Breast epithelium (tissue), 3 donors: ENCODE data around the gene MYO9B.

Source experiments
- POLR2A ChIP-seq: fragments of 450-650 bp; IDR thresholded peaks from one replicate; pipeline ENCODE4 v1.6.1; 2016; ENCODE audit warnings: antibody characterized with exemption, mild to moderate bottlenecking, moderate library complexity
- POLR2AphosphoS5 ChIP-seq, 3 donors: sonication (generic); formaldehyde crosslinking; IDR thresholded peaks; one replicate each; pipeline ENCODE4 v1.6.1; 2017; ENCODE audit warnings: antibody characterized with exemption in 3 of 3
- TF ChIP-seq, protein P1 (sequence below), 3 donors: fragments of 450-650 bp; IDR thresholded peaks; one replicate each; pipeline ENCODE4 v1.5.1; 2016 to 2017; ENCODE audit warnings: antibody characterized with exemption in 3 of 3, mild to moderate bottlenecking in 3 of 3, moderate library complexity in 3 of 3

GRCh38 chr19:17078036-17078919 is 2.7 kb downstream of the MYO9B start:
- TF ChIP-seq POLR2AphosphoS5 (IDR thresholded peaks at IDR 0.05) (no peak), POLR2A (no peak)
- TF ChIP-seq, protein P1, sequence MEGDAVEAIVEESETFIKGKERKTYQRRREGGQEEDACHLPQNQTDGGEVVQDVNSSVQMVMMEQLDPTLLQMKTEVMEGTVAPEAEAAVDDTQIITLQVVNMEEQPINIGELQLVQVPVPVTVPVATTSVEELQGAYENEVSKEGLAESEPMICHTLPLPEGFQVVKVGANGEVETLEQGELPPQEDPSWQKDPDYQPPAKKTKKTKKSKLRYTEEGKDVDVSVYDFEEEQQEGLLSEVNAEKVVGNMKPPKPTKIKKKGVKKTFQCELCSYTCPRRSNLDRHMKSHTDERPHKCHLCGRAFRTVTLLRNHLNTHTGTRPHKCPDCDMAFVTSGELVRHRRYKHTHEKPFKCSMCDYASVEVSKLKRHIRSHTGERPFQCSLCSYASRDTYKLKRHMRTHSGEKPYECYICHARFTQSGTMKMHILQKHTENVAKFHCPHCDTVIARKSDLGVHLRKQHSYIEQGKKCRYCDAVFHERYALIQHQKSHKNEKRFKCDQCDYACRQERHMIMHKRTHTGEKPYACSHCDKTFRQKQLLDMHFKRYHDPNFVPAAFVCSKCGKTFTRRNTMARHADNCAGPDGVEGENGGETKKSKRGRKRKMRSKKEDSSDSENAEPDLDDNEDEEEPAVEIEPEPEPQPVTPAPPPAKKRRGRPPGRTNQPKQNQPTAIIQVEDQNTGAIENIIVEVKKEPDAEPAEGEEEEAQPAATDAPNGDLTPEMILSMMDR (IDR thresholded peaks at IDR 0.05): no peak
